Kidney epithelial cell (primary cell): ENCODE measurements around the gene SPATA3. TPM values are rescaled to one million over a fixed set of nuclear protein-coding genes. Genes with fewer than 3 reads are reported as not detected.

ENCODE experiments used
- DNase-seq: peaks from one replicate; pipeline ENCODE4 v3.0.0-alpha.2; 2010; ENCODE audit warnings: low read depth
- H3K27me3 ChIP-seq: 2 replicates; pipeline ENCODE4 v1.6.0; 2011; ENCODE audit warnings: low read length; ENCODE audit not compliant: control insufficient read depth, insufficient read depth
- H3K36me3 ChIP-seq: 2 replicates; pipeline ENCODE4 v1.5.1; 2011; ENCODE audit warnings: low read length; ENCODE audit not compliant: control insufficient read depth, insufficient read depth
- H3K4me3 ChIP-seq: 2 replicates; pipeline ENCODE4 v1.5.1; 2011; ENCODE audit warnings: low read depth, mild to moderate bottlenecking, control low read depth, low read length
- total RNA-seq: library from RNA; depleted of rRNA; stranded (reverse); fragments of >200 nt; gene quantifications from 2 replicates; pipeline ENCODE4 v1.2.3, GENCODE V29; 2015
- TF ChIP-seq, protein P1 (sequence below): IDR thresholded peaks from 2 replicates; pipeline ENCODE4 v1.5.1; 2011; ENCODE audit warnings: mild to moderate bottlenecking, moderate library complexity, low read length, control low read depth, inconsistent platforms; ENCODE audit not compliant: insufficient read depth, poor library complexity, severe bottlenecking

SPATA3 gene
- total RNA-seq, result not detected in 2 replicates

DNA sequence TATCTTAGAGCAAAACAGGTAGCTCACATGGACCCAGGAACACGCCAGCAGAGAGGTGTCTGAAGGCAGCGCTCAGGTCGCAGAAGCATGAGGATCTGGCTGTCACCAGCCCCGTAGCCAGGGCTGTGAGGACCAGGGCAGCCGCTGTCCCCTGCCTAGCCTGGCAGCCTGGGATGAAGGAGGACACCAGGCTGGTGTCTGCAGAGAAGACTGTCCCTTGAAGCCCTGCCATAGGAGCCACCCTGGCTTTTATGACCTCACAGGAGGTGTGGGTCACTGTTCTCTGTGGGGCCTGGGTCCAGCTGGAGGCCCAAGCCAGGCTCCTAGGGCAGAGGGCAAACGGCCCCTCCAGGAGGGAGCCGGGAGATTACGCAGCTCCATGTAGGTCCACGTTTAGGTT is at the start of gene SPATA3:
Gene SPATA3, plus strand, starts transcription at position 301 of the 400 bp plus-strand sequence. CDS start 113 bp downstream, outside the sequence.
- TF ChIP-seq, protein P1, sequence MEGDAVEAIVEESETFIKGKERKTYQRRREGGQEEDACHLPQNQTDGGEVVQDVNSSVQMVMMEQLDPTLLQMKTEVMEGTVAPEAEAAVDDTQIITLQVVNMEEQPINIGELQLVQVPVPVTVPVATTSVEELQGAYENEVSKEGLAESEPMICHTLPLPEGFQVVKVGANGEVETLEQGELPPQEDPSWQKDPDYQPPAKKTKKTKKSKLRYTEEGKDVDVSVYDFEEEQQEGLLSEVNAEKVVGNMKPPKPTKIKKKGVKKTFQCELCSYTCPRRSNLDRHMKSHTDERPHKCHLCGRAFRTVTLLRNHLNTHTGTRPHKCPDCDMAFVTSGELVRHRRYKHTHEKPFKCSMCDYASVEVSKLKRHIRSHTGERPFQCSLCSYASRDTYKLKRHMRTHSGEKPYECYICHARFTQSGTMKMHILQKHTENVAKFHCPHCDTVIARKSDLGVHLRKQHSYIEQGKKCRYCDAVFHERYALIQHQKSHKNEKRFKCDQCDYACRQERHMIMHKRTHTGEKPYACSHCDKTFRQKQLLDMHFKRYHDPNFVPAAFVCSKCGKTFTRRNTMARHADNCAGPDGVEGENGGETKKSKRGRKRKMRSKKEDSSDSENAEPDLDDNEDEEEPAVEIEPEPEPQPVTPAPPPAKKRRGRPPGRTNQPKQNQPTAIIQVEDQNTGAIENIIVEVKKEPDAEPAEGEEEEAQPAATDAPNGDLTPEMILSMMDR, result no peak

DNA sequence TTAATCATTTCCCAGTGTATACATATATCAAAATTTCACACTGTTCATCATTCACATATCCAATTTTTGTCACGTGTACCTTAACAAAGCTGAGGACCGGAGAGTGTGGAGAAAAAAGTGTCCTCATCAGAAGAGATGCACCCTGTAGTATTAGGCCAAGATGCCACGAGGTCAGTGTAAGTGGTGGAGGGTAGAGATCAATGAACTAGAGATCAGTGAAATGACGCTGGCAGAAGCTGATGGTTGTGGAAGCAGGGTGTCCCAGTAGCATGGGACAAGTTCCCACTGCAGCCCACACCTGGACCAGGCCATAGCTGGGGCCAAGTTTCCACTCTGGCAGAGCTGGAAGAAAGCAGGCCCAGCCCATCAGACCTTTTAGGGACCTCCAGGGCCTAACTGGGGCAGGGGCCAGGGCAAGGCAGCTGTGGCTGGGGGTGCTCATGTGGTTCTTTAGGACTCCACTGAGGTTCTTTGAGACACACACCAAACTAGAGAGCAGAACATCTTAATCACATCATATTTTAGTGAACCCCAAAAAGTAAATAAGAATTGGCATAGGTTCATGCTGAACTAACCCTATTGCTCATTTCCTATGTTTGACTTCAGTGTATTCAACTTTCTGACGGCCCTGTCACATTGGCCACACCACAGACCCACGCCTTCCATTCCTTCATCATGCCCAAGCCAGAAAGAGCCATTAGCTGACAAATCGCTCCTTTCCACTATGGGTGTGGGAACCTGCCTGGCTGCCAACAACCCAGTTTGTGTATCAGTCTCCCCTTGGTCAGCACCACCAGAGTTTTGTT is 49.3 kb upstream of the SPATA3 start:
- no peak overlapping the region for H3K4me3 ChIP-seq
- H3K27me3 ChIP-seq, result peaks cover 10% of the 10 kb centered on the region
- H3K36me3 ChIP-seq, result no peaks in the 10 kb centered on the region
- TF ChIP-seq, protein P1, result no peak
- DNase-seq, result no peak

More for the DNA sequence above, at the start of gene SPATA3:
- Histone ChIP-seq H3K4me3 (no peak within 1 kb of the TSS), H3K27me3 (peaks cover 29% of the 10 kb centered on the region), H3K36me3 (no peaks in the 10 kb centered on the region)
- no peak for DNase-seq

DNA sequence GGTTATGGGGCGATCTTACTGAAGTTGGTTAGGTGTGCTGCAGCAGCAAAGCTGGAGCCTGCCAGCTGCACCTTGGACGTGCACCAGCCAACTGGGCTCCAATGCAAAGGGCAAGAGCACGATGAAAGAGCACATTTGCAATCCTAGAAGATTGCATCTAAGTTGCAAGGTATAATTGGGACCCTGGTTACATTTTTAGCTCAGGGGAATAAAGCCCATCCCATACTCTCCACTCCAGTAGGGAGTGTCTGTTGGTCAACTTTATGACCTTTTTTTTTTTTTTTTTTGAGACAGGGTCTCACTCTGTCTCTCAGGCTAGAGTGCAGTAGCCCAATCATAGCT is 48.7 kb upstream of the SPATA3 start:
- Histone ChIP-seq H3K27me3 (peaks cover 10% of the 10 kb centered on the region), H3K4me3 (no peak overlapping the region), H3K36me3 (no peaks in the 10 kb centered on the region)
- DNase-seq, result no peak
- TF ChIP-seq, protein P1, result no peak

DNA sequence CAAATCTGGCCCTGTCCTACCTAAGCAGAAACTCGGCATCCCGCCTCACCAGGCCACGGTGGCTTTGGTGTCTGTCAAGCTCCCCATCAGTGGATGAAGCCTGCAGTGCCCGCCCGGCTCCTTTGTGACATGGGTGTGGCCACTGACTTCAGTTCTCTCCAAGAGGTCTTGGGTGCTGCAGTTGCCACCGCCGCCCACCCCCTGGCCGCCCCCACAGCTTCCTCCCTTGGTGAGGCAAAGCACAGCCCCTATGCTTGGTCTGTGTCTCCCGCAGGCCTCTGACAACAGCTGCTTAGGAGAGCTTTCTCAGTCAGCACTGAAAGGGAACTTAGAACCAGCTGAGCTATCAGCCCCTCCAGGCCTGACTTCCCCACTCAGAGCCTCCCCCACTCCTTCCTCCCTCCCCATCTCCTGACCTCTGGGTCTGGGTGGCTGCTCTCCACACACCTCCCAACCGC is 48.0 kb upstream of the SPATA3 start:
- Histone ChIP-seq H3K4me3 (no peak overlapping the region), H3K27me3 (peaks cover 12% of the 10 kb centered on the region), H3K36me3 (no peaks in the 10 kb centered on the region)
- DNase-seq, result no peak
- TF ChIP-seq, protein P1, result no peak

DNA sequence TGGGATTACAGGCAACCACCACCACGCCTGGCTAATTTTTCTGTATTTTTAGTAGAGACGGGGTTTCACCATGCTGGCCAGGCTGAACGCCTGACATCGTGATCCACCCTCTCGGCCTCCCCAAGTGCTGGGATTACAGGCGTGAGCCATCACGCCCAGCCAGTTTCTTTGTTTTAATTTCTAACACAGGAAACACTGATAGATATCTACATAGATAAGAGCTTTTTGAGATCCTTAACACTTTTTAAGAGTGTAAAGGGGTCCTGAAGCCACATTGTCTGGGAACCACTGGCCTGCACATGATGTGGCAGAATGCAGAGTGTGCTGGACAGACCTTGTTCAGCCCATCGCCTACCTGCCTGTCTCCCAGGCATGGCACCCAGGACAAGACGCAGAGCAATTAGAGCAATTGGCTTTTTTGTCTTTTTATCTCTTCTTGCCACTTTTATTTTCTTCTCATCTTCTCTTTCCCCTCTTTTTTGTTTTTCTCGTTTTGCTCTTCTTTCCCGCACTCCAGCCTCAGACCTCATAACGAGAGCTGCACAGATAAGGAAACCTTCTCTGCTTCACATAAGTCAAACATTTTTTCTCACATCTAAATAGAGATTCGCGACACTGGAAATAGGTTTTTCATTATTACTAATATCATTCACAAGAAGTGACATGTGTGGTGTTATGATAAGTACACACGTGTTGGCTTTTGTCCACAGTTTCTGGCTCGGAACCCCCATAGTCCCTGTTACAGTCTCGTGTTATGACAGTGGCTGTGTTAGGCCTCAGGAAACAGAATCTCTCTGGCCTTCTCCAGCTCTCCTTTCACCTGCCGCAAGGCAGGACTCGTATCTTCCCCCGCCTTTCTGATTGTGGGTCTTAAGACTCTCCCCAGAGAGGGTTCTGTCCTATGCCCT is 45.7 kb upstream of the SPATA3 start:
- DNase-seq, result no peak
- Histone ChIP-seq H3K4me3 (no peak overlapping the region), H3K27me3 (peaks cover 3% of the 10 kb centered on the region), H3K36me3 (no peaks in the 10 kb centered on the region)
- TF ChIP-seq, protein P1, result no peak
